GM18505 (cell line): ENCODE data around the gene FZD10.

Experiments
- ATAC-seq: cut with Tn5 transposase; IDR thresholded peaks from one replicate; pipeline ENCODE4 v1.9.1; 2021; ENCODE audit not compliant: unreplicated experiment
- POLR2A ChIP-seq: IDR thresholded peaks from 4 replicates; pipeline ENCODE4 v1.6.1; 2011; ENCODE audit warnings: borderline replicate concordance; ENCODE audit not compliant: insufficient read depth, insufficient read length; ENCODE audit errors: extremely low read depth

Gene FZD10

GRCh38 chr12:130126023-130126432 is 36.2 kb upstream of the FZD10 start:
- TF ChIP-seq POLR2A: no peak
- ATAC-seq: no peak

GRCh38 chr12:130127532-130127911 is 34.7 kb upstream of the FZD10 start:
- no peak for TF ChIP-seq POLR2A
- ATAC-seq: no peak

GRCh38 chr12:130127912-130128789 is 34.1 kb upstream of the FZD10 start:
- no peak for TF ChIP-seq POLR2A
- ATAC-seq: no peak

GRCh38 chr12:130128790-130129735 is 33.2 kb upstream of the FZD10 start:
- TF ChIP-seq POLR2A: no peak
- no peak for ATAC-seq

DNA sequence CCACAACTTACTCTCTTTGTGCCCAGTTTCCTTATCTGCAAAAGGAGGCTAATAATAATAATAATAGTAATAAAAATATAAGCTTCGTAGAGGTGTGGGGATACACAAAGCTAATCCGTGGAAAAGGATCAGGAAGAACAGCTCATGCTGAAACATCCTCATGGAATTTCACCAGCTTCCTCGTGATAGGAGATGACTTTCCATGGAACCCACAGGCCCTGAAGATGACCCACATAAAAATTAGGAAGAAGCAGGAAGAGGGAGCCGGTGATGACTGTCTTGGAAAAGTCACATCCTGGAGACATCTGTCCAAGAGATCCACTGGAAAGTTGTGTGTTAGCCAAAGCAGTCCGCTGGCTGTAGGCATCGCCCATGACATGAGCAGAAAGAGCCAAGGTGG is 31.9 kb upstream of the FZD10 start:
- no peak for ATAC-seq
- TF ChIP-seq POLR2A: no peak

DNA sequence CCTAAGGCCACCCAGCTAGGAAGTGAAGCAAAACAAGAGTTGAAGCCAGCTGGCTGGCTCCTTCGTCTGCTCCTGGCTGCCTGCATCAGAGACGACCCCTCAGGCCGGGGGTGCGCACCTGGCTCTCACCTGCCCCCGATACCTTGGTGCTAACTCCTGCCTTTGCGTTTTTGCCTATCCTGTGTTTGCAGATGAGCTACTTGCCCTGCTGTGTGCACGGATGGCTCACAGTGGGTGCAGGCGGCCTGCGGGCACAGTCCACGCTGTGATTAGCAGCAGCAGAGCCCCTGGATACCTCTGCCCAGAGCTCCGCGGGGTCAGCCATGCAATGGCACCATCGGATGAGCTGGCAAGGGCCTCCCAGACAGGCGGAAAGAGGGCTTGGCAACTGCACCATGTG is 31.2 kb upstream of the FZD10 start:
- TF ChIP-seq POLR2A: no peak
- no peak for ATAC-seq

DNA sequence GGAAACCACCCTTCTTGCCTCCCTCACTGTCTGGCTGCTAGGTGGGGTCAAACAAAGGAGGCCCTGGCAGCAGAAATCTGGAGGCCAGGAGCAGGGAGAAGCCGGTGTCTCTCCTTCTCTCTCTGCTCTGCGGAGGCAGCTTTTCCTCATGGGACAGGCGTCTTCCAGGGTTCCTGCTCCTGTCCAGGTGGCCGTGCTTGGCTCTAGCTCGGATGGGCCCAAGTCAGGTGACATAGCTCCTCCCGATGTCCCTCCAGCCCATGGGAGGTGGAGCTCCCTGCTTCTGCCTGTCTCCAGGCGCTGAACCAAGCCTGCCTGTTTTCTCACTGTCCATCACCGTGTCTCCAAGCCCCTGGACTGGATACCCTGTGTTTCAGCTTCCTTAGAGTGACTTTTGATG is 30.5 kb upstream of the FZD10 start:
- no peak for TF ChIP-seq POLR2A
- ATAC-seq: no peak

- ATAC-seq: no peak
- no peak for TF ChIP-seq POLR2A
Observed at GRCh38 chr12:130132831-130133511, 29.3 kb upstream of the FZD10 start.

GRCh38 chr12:130133851-130134562 is 28.3 kb upstream of the FZD10 start:
- no peak for ATAC-seq
- no peak for TF ChIP-seq POLR2A

GRCh38 chr12:130134563-130134915 is 27.7 kb upstream of the FZD10 start:
- ATAC-seq: no peak
- TF ChIP-seq POLR2A: no peak

DNA sequence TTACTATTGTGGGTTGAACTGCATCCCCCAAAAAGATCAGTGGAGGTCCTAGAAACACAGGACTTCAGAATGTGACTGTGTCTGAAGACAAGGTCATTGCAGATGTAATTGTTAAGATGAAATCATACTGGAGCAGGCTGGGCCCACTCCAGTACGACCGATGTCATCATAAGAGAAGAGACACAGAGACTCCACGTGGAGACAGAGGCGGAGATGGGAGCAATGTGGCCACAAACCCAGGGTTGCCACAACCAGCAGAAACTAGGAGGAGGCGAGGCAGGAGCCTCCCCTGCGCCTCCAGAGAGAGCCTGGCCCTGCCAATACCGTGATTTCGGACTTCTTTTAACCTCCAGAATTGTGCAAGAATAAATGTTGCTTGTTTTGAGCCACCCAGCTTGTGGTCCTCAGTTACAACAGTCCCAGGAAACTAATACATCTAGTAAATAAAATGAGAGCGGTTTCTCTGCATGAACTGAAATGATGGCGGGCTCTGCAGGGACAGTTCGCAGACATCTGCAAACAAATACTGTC is 25.7 kb upstream of the FZD10 start:
- no peak for TF ChIP-seq POLR2A
- no peak for ATAC-seq
